GM10248 (cell line): ENCODE results near the gene UGT1A4.

Source experiments
- CTCF ChIA-PET: fragments of 300-600 bp; sonication (Branson Sonifier 250); formaldehyde crosslinking; extraction: SDS; loops from one replicate; lab custom pipeline; 2021; ENCODE audit warnings: antibody characterized with exemption; lab: Yijun Ruan, JAX
- POLR2A ChIA-PET: fragments of 350-650 bp; sonication (Branson Sonifier 250); formaldehyde crosslinking; extraction: SDS; loops from one replicate; lab custom pipeline; 2020; ENCODE audit warnings: antibody characterized with exemption; lab: Yijun Ruan, JAX
- DNase-seq: peaks from one replicate; pipeline ENCODE4 v3.0.0; 2012; ENCODE audit errors: extremely low spot score
- CTCF ChIP-seq: IDR thresholded peaks from 2 replicates; pipeline ENCODE4 v1.5.1; 2012; ENCODE audit warnings: mild to moderate bottlenecking, low read depth; ENCODE audit errors: extremely low read depth, missing control alignments, control extremely low read depth

Gene UGT1A4

GRCh38 chr2:233758849-233759248 is 40.3 kb downstream of the UGT1A4 start:
- no peak for TF ChIP-seq CTCF
- DNase-seq = no peak
- CTCF ChIA-PET = no interaction called here
- POLR2A ChIA-PET = no interaction called here

- ChIA-PET CTCF (interaction anchor here (1.0 kb wide), 1 partner anchor 24 kb away, joined by 3 read pairs; no protein-coding TSS in a partner anchor), POLR2A (no interaction called here)
- TF ChIP-seq CTCF = no peak
- no peak for DNase-seq
These were observed 41.5 kb downstream of the UGT1A4 start, which contains the start of gene UGT1A1 for GRCh38 chr2:233760043-233760442. Gene UGT1A1 (plus strand): TSS chr2:233760270. CDS start chr2:233760288, 18 bp downstream.

GRCh38 chr2:233761040-233761769 is 42.7 kb downstream of the UGT1A4 start:
- CTCF ChIA-PET = interaction anchor here (0.7 kb wide), 1 partner anchor 25 kb away, joined by 3 read pairs; no protein-coding TSS in a partner anchor
- POLR2A ChIA-PET = no interaction called here
- no peak for TF ChIP-seq CTCF
- no peak for DNase-seq

- ChIA-PET POLR2A (no interaction called here), CTCF (no interaction called here)
- no peak for TF ChIP-seq CTCF
- DNase-seq = no peak
These were observed 45.7 kb downstream of the UGT1A4 start for GRCh38 chr2:233764264-233764663.

GRCh38 chr2:233764761-233765160 is 46.2 kb downstream of the UGT1A4 start:
- no peak for DNase-seq
- TF ChIP-seq CTCF = no peak
- ChIA-PET CTCF (no interaction called here), POLR2A (no interaction called here)

- TF ChIP-seq CTCF = no peak
- POLR2A ChIA-PET = no interaction called here
- CTCF ChIA-PET = interaction anchor here (1.1 kb wide), 1 partner anchor 13 kb away, joined by 3 read pairs; no protein-coding TSS in a partner anchor
- no peak for DNase-seq
These were observed 47.9 kb downstream of the UGT1A4 start for GRCh38 chr2:233766416-233766815.
